Endometrial microvascular endothelial cells (primary cell): ENCODE results near the gene SLC35A4. TPM values are rescaled to one million over a fixed set of nuclear protein-coding genes. Genes with fewer than 3 reads are reported as not detected.

Experiments used
- in situ Hi-C: cut with HindIII; loops from 2 replicates; pipeline ENCODE4 v1.10.0; 2017; ENCODE audit warnings: low sequenced_read_pairs, low pct_unique_long_range_greater_than_20kb; ENCODE audit errors: inconsistent ontology term
- total RNA-seq: library from RNA; depleted of rRNA; stranded (reverse); fragments of >200 nt; gene quantifications from one replicate; pipeline ENCODE4 v1.2.3, GENCODE V29; 2015; ENCODE audit errors: inconsistent ontology term

The SLC35A4 gene
- total RNA-seq, 1 donor from 2014 or later = 60.7 TPM

- in situ Hi-C loops = no loop called here
Measured at GRCh38 chr5:140608722-140609121, 44.1 kb downstream of the SLC35A4 start.

- in situ Hi-C loops = no loop called here
Measured at GRCh38 chr5:140609126-140609525, 44.5 kb downstream of the SLC35A4 start.

GRCh38 chr5:140611020-140611521, 46.4 kb downstream of the SLC35A4 start:
- in situ Hi-C loops = no loop called here

Other genes starting within 250 kb of the SLC35A4 start
- gene HBEGF, start 218.2 kb upstream of the SLC35A4 start, total RNA-seq = 60.5 TPM
- not detected for gene SLC4A9, start 204.6 kb upstream of the SLC35A4 start, total RNA-seq
- gene ANKHD1, start 163.0 kb upstream of the SLC35A4 start, total RNA-seq = 41.5 TPM
- 0.28 TPM for gene EIF4EBP3, start 17.2 kb upstream of the SLC35A4 start, total RNA-seq
- gene SRA1, start 7.4 kb upstream of the SLC35A4 start, total RNA-seq = 26.6 TPM
- 6.3 TPM for gene APBB3, start 230 bp upstream of the SLC35A4 start, total RNA-seq
- gene CD14, start 68.3 kb downstream of the SLC35A4 start, total RNA-seq = not detected
- 7.6 TPM for gene TMCO6, start 74.6 kb downstream of the SLC35A4 start, total RNA-seq
- gene NDUFA2, start 82.8 kb downstream of the SLC35A4 start, total RNA-seq = 66.7 TPM
- 87.9 TPM for gene IK, start 83.0 kb downstream of the SLC35A4 start, total RNA-seq
- 29.4 TPM for gene WDR55, start 100.1 kb downstream of the SLC35A4 start, total RNA-seq
- gene DND1, start 108.7 kb downstream of the SLC35A4 start, total RNA-seq = 0.37 TPM
- 118 TPM for gene HARS1, start 126.5 kb downstream of the SLC35A4 start, total RNA-seq
- gene HARS2, start 126.6 kb downstream of the SLC35A4 start, total RNA-seq = 26.4 TPM
- gene ZMAT2, start 135.6 kb downstream of the SLC35A4 start, total RNA-seq = 41.3 TPM
- not detected for gene PCDHA1, start 221.3 kb downstream of the SLC35A4 start, total RNA-seq
- not detected for gene PCDHA2, start 230.0 kb downstream of the SLC35A4 start, total RNA-seq
- gene PCDHA3, start 236.2 kb downstream of the SLC35A4 start, total RNA-seq = not detected
- not detected for gene PCDHA4, start 242.2 kb downstream of the SLC35A4 start, total RNA-seq